H1 (cell line): ENCODE results near the gene FAM111A. TPM values are rescaled to one million over a fixed set of nuclear protein-coding genes. Genes with fewer than 3 reads are reported as not detected.

Source experiments
- CTCF ChIA-PET: fragments of 300-600 bp; sonication (Branson Sonifier 250); formaldehyde crosslinking; loops from one replicate; lab custom pipeline; 2021; ENCODE audit not compliant: partially characterized antibody; lab: Charles Lee
- POLR2A ChIA-PET: fragments of 300-600 bp; sonication (Branson Sonifier 250); formaldehyde crosslinking; loops from one replicate; lab custom pipeline; 2021; ENCODE audit warnings: inconsistent platforms; ENCODE audit not compliant: partially characterized antibody; lab: Charles Lee
- DNase-seq, 2 experiments: peaks; one replicate each; pipeline versions ENCODE4 v3.0.0 to v3.0.0-alpha.2; 2010 to 2022; ENCODE audit warnings: low spot score in 2 of 2, low read depth in 1 of 2, mixed read lengths in 1 of 2
- FAIRE-seq: peaks from 2 replicates; lab custom pipeline; 2011; peaks lifted over from hg19 to GRCh38; lab: Jason Lieb, UNC
- H2AFZ ChIP-seq: 2 replicates; pipeline ENCODE4 v1.8.1; 2012; ENCODE audit warnings: low read length, inconsistent platforms
- H2AK5ac ChIP-seq: 2 replicates; pipeline ENCODE4 v1.6.1; 2013; ENCODE audit warnings: low read depth, low read length
- H2BK120ac ChIP-seq: replicated peaks from 2 replicates; pipeline ENCODE3; 2013; ENCODE audit warnings: low read depth, low read length, inconsistent platforms
- H2BK12ac ChIP-seq: 2 replicates; pipeline ENCODE4 v1.6.1; 2013; ENCODE audit warnings: low read depth, low read length
- H2BK15ac ChIP-seq: 2 replicates; pipeline ENCODE4 v1.6.1; 2013; ENCODE audit warnings: low read length
- H2BK20ac ChIP-seq: 2 replicates; pipeline ENCODE4 v1.6.1; 2013; ENCODE audit warnings: low read length
- H2BK5ac ChIP-seq: 2 replicates; pipeline ENCODE4 v1.6.1; 2013; ENCODE audit warnings: low read depth, low read length
- H3K14ac ChIP-seq: 2 replicates; pipeline ENCODE4 v1.6.1; 2013; ENCODE audit warnings: inconsistent platforms; ENCODE audit not compliant: insufficient read length
- H3K18ac ChIP-seq: 2 replicates; pipeline ENCODE4 v1.6.1; 2013; ENCODE audit warnings: low read length; ENCODE audit errors: extremely low read depth
- H3K23ac ChIP-seq: 2 replicates; pipeline ENCODE4 v1.6.1; 2013; ENCODE audit warnings: inconsistent platforms; ENCODE audit not compliant: insufficient read length
- H3K23me2 ChIP-seq: 2 replicates; pipeline ENCODE4 v1.6.1; 2013; ENCODE audit warnings: low read depth, low read length
- H3K27ac ChIP-seq: 2 replicates; pipeline ENCODE4 v1.6.1; 2011; ENCODE audit warnings: low read depth, low read length, inconsistent platforms
- H3K27me3 ChIP-seq, 4 experiments: replicated peaks in 1 of 4; 1 replicate in 1 of 4; 2 replicates in 3 of 4; pipeline versions ENCODE4 v1.6.1 to v1.8.1; 2011 to 2013; ENCODE audit warnings: low read length in 3 of 4, mild to moderate bottlenecking in 3 of 4, inconsistent platforms in 2 of 4, mixed read lengths in 2 of 4, moderate library complexity in 1 of 4; ENCODE audit not compliant: control insufficient read depth in 3 of 4, insufficient read depth in 3 of 4; ENCODE audit errors: extremely low read depth in 1 of 4
- H3K36me3 ChIP-seq, 4 experiments: 2 replicates each; pipeline versions ENCODE4 v1.6.1 to v1.8.1; 2011 to 2013; ENCODE audit warnings: mild to moderate bottlenecking in 4 of 4, low read length in 3 of 4, moderate library complexity in 2 of 4, control low read depth in 1 of 4, inconsistent platforms in 1 of 4; ENCODE audit not compliant: insufficient read depth in 4 of 4, control insufficient read depth in 2 of 4
- H3K4ac ChIP-seq: replicated peaks from 2 replicates; pipeline ENCODE3; 2013; ENCODE audit warnings: low read length, low read depth, mixed read lengths, inconsistent platforms; ENCODE audit not compliant: insufficient read length
- H3K4me1 ChIP-seq, 4 experiments: replicated peaks in 1 of 4; 1 replicate in 1 of 4; 2 replicates in 3 of 4; pipeline versions ENCODE4 v1.6.1 to v1.8.1; 2011 to 2013; ENCODE audit warnings: low read length in 3 of 4, inconsistent platforms in 2 of 4, mixed read lengths in 1 of 4; ENCODE audit not compliant: insufficient read depth in 4 of 4, control insufficient read depth in 3 of 4
- H3K4me2 ChIP-seq, 2 experiments: 2 replicates each; pipeline versions ENCODE4 v1.6.1 to v1.8.1; 2011 to 2013; ENCODE audit warnings: low read depth in 2 of 2, low read length in 2 of 2, control low read depth in 1 of 2, inconsistent platforms in 1 of 2, mild to moderate bottlenecking in 1 of 2; ENCODE audit not compliant: insufficient read depth in 1 of 2
- H3K4me3 ChIP-seq, 4 experiments: fragments of 200-600, 300-600 bp in 1 of 4; sonication (generic), shearing (Covaris generic), sonication (Bioruptor Twin) in 1 of 4; 2 replicates each; pipeline versions ENCODE4 v1.5.1 to v1.8.1; 2011 to 2016; ENCODE audit warnings: low read length in 4 of 4, low read depth in 3 of 4, control low read depth in 2 of 4, inconsistent platforms in 2 of 4, mild to moderate bottlenecking in 2 of 4, mixed read lengths in 1 of 4, moderate library complexity in 1 of 4; ENCODE audit not compliant: insufficient read depth in 2 of 4; ENCODE audit errors: extremely low read depth in 1 of 4
- H3K56ac ChIP-seq: replicated peaks from 2 replicates; pipeline ENCODE3; 2013; ENCODE audit warnings: low read depth, mild to moderate bottlenecking, mixed read lengths, low read length, inconsistent platforms; ENCODE audit not compliant: insufficient read length
- H3K79me1 ChIP-seq: 2 replicates; pipeline ENCODE4 v1.6.1; 2013; ENCODE audit warnings: low read depth, low read length, control low read depth
- H3K79me2 ChIP-seq, 2 experiments: 2 replicates each; pipeline versions ENCODE4 v1.6.1 to v1.8.1; 2012 to 2013; ENCODE audit warnings: low read length in 2 of 2, mild to moderate bottlenecking in 2 of 2, inconsistent platforms in 1 of 2; ENCODE audit not compliant: insufficient read depth in 2 of 2, control insufficient read depth in 1 of 2
- H3K9ac ChIP-seq, 4 experiments: replicated peaks in 1 of 4; 1 replicate in 1 of 4; 2 replicates in 3 of 4; pipeline versions ENCODE4 v1.6.1 to v1.8.1; 2011 to 2013; ENCODE audit warnings: low read depth in 3 of 4, low read length in 3 of 4, control low read depth in 2 of 4, mild to moderate bottlenecking in 2 of 4, moderate library complexity in 2 of 4, inconsistent platforms in 1 of 4; ENCODE audit errors: extremely low read depth in 1 of 4
- H3K9me3 ChIP-seq, 2 experiments: 2 replicates each; pipeline versions ENCODE4 v1.6.1 to v1.8.1; 2012 to 2013; ENCODE audit warnings: mild to moderate bottlenecking in 2 of 2, moderate library complexity in 2 of 2, control low read depth in 1 of 2, inconsistent platforms in 1 of 2, low read depth in 1 of 2, low read length in 1 of 2, mixed read lengths in 1 of 2; ENCODE audit not compliant: insufficient read depth in 2 of 2
- H4K20me1 ChIP-seq, 2 experiments: replicated peaks in 1 of 2; 2 replicates each; pipeline versions ENCODE3 to v1.8.1; 2011 to 2013; ENCODE audit warnings: inconsistent platforms in 2 of 2, low read length in 2 of 2, mild to moderate bottlenecking in 1 of 2; ENCODE audit not compliant: insufficient read depth in 2 of 2, control insufficient read depth in 1 of 2
- H4K5ac ChIP-seq: 2 replicates; pipeline ENCODE4 v1.6.1; 2013; ENCODE audit warnings: low read length, low read depth, mixed read lengths, inconsistent platforms; ENCODE audit not compliant: insufficient read length
- H4K8ac ChIP-seq: 2 replicates; pipeline ENCODE4 v1.8.0; 2013; ENCODE audit warnings: mild to moderate bottlenecking, moderate library complexity, low read length, inconsistent platforms; ENCODE audit not compliant: insufficient read depth; ENCODE audit errors: extremely low read depth
- H4K91ac ChIP-seq: replicated peaks from 2 replicates; pipeline ENCODE3; 2013; ENCODE audit warnings: low read length, mixed read lengths, inconsistent platforms; ENCODE audit not compliant: insufficient read length
- ASH2L ChIP-seq: fragments of 200-600, 300-600 bp; sonication (generic); IDR thresholded peaks from one replicate; pipeline ENCODE4 v1.7.1; 2017; ENCODE audit warnings: low read length
- CHD2 ChIP-seq: IDR thresholded peaks from 2 replicates; pipeline ENCODE4 v1.6.1; 2012; ENCODE audit warnings: low read length, improper control_type of control experiment
- CREB1 ChIP-seq: IDR thresholded peaks from 2 replicates; pipeline ENCODE4 v1.6.1; 2012; ENCODE audit warnings: inconsistent platforms
- CTCF ChIP-seq, 3 experiments: IDR thresholded peaks; 1 replicate in 2 of 3; 2 replicates in 1 of 3; pipeline versions ENCODE4 v1.5.1 to v1.6.1; 2011; ENCODE audit warnings: low read length in 3 of 3, mild to moderate bottlenecking in 3 of 3, inconsistent platforms in 2 of 3, low read depth in 1 of 3, moderate library complexity in 1 of 3; ENCODE audit not compliant: insufficient read depth in 1 of 3; ENCODE audit errors: control extremely low read depth in 1 of 3
- GTF2F1 ChIP-seq: IDR thresholded peaks from 2 replicates; pipeline ENCODE4 v1.6.1; 2012; ENCODE audit warnings: low read depth, low read length, improper control_type of control experiment, borderline replicate concordance
- MAFK ChIP-seq: IDR thresholded peaks from 2 replicates; pipeline ENCODE4 v1.6.1; 2012; ENCODE audit warnings: low read depth, mild to moderate bottlenecking, improper control_type of control experiment, low read length
- RAD21 ChIP-seq, 2 experiments: IDR thresholded peaks in 1 of 2; conservative IDR thresholded peaks in 1 of 2; 2 replicates each; pipeline ENCODE4 v1.6.1; 2011; ENCODE audit warnings: low read depth in 2 of 2, low read length in 2 of 2, improper control_type of control experiment in 1 of 2, inconsistent platforms in 1 of 2, mild to moderate bottlenecking in 1 of 2, moderate library complexity in 1 of 2
- SAP30 ChIP-seq: fragments of 300-600 bp; sonication (generic); IDR thresholded peaks from 2 replicates; pipeline ENCODE4 v1.7.1; 2012; ENCODE audit warnings: low read length, moderate library complexity, mild to moderate bottlenecking, inconsistent platforms; ENCODE audit not compliant: insufficient read depth, insufficient replicate concordance
- YY1 ChIP-seq: IDR thresholded peaks from 2 replicates; pipeline ENCODE4 v1.6.1; 2011; ENCODE audit warnings: low read depth, mild to moderate bottlenecking, low read length
- WGBS, 2 experiments: shearing (Covaris generic) in 1 of 2; methylation state at CpG; one replicate each; pipeline versions ENCODE4 v1.1.6 to v1.1.7; 2013 to 2015; ENCODE audit warnings: low lambda C conversion rate in 2 of 2, mixed read lengths in 2 of 2, inconsistent platforms in 1 of 2, low coverage in 1 of 2, missing lambda C conversion rate in 1 of 2; ENCODE audit not compliant: insufficient replicate concordance in 2 of 2, insufficient coverage in 1 of 2, insufficient read length in 1 of 2; ENCODE audit errors: extremely low coverage in 1 of 2, missing lambda C conversion rate in 1 of 2; 5-methylcytosine and 5-hydroxymethylcytosine counted together
- polyA plus RNA-seq, 7 experiments: library from polyadenylated mRNA; depleted of rRNA in 3 of 7; stranded (reverse) in 5 of 7; unstranded in 2 of 7; fragments of >200 nt in 5 of 7; fragments of 200-250 nt in 2 of 7; gene quantifications; 1 replicate in 5 of 7; 2 replicates in 1 of 7; 4 replicates in 1 of 7; pipeline versions ENCODE4 v1.2.1 to v1.2.3, GENCODE V29; 2011 to 2013; ENCODE audit warnings: missing spikeins in 2 of 7, mixed read lengths in 2 of 7
- total RNA-seq: library from RNA; stranded (reverse); fragmentation: NEBNext Ultra II Directional; extraction: Animal tissue kit (Norgen Biotek cat#: 25700); gene quantifications from 2 replicates; pipeline ENCODE4 v1.2.1, GENCODE V29; 2021

FAM111A gene
- total and polyA plus RNA-seq, 2 of the 8 experiments (the other 6 are each of a cell fraction or from before 2014, with no cell fraction given), result 10.2 to 29.9 TPM

GRCh38 chr11:59182457-59183151, 39.9 kb downstream of the FAM111A start:
- Histone ChIP-seq H3K9ac (no peak overlapping the region), H3K27ac (no peak overlapping the region), H3K36me3 (peaks cover 0 to 11% (median 3%) of the 10 kb centered on the region in 4 experiments; a peak in 4 of 8 replicates), H4K91ac (no peak overlapping the region), H3K23ac (no peak overlapping the region), H3K4me1 (peaks cover 0 to 8% (median 3%) of the 10 kb centered on the region in 4 experiments; a peak in 3 of 7 replicates), H2BK12ac (no peak overlapping the region), H3K14ac (no peak overlapping the region), H4K8ac (no peak overlapping the region; the same call in 1 of the 2 replicates), H2BK20ac (no peak overlapping the region), H4K5ac (no peak overlapping the region), H3K27me3 (no peaks in the 10 kb centered on the region), H4K20me1 (peaks cover 2 to 3% of the 10 kb centered on the region in 2 experiments), H3K79me2 (0 out of 4 replicates have a peak, but pooled peaks cover 0 to 8% of the 10 kb centered on the region in 2 experiments), H3K4ac (no peak overlapping the region), H2AFZ (no peak overlapping the region), H3K79me1 (peaks cover 6% of the 10 kb centered on the region; the same call in 1 of the 2 replicates), H2AK5ac (no peak overlapping the region), H3K18ac (no peak overlapping the region), H2BK5ac (no peak overlapping the region), H3K56ac (no peak overlapping the region), H3K9me3 (no peaks in the 10 kb centered on the region), H3K4me2 (no peak overlapping the region), H3K4me3 (no peak overlapping the region), H3K23me2 (no peaks in the 10 kb centered on the region), H2BK120ac (no peak overlapping the region), H2BK15ac (no peak overlapping the region)
- FAIRE-seq (peak; percentile 87), DNase-seq (peak in 1 of 2 experiments; percentile 79)
- ChIA-PET CTCF (interaction anchor here (0.5 to 9.5 kb wide), 21 partner anchors 10 to 1252 kb away, joined by 3 to 201 read pairs (median 4); partner anchors contain the start of gene DTX4), POLR2A (interaction anchor here (9.4 kb wide), 1 partner anchor 9 kb away, joined by 79 read pairs; the partner anchor contains the start of gene DTX4)
- 85% methylated on average over 4 of the region's 4 CpGs; no CpG with 5 or more reads in 1 of the 2 experiments for WGBS, 2 experiments
- TF ChIP-seq MAFK, result no peak
- TF ChIP-seq CREB1, result no peak
- peak; percentile 86 to 97 (median 97) for TF ChIP-seq CTCF (IDR thresholded peaks at IDR 0.05; ENCODE audit: control extremely low read depth in 1 of 3, insufficient read depth in 1 of 3, low read depth in 1 of 3, low read length in 3 of 3)
- TF ChIP-seq CHD2, result no peak
- no peak for TF ChIP-seq SAP30
- no peak for TF ChIP-seq ASH2L
- TF ChIP-seq GTF2F1, result no peak
- no peak for TF ChIP-seq YY1
- peak; percentile 65 to 73 for TF ChIP-seq RAD21 (IDR thresholded peaks at IDR 0.05 in 1 of 2, conservative IDR thresholded peaks at IDR 0.05 in 1 of 2; ENCODE audit: low read depth in 2 of 2, low read length in 2 of 2)
